ENCODE results near the gene DDX5.

- TF ChIP-seq POLR2A (IDR thresholded peaks at IDR 0.05) (peak in 3 of 4 donors; percentile 54 to 76 (median 65)), CTCF (IDR thresholded peaks at IDR 0.05) (peak in 4 of 6 experiments; percentile 27 to 46 (median 40)), POLR2AphosphoS5 (IDR thresholded peaks at IDR 0.05) (peak; percentile 67 to 90), EP300 (IDR thresholded peaks at IDR 0.05) (peak in 1 of 4 donors; percentile 49)
Observed at GRCh38 chr17:64505340-64506200, 519 bp downstream of the DDX5 start.
